VCaP (cell line): ENCODE measurements around the gene PDE8B.

Experiments used
- H3K27ac ChIP-seq: fragments of 450-650 bp; 2 replicates; pipeline ENCODE4 v1.5.1; 2017
- TF ChIP-seq, protein P1 (sequence below): fragments of 450-650 bp; conservative IDR thresholded peaks from 2 replicates; pipeline ENCODE4 v1.5.1; 2017; ENCODE audit warnings: mild to moderate bottlenecking, moderate library complexity

PDE8B gene

DNA sequence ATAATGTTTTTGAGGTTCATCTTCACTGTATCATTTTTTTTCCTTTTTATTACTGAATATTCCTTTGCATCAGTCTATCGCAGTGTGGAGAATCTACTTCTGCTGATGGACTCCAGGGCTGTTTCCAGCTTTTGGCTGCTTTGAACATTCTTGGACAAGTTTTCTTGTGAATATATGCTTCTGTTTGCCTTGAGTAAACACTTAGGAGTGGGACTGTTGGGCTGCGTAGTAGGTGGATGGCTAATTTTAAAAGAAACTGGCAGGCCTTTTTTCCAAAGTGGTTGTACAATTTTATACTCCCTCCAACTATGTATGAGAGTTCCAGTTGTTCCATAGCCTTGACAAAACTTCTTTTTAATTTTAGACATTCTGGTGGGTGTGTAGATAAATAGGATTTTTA is 179.3 kb downstream of the PDE8B start:
- H3K27ac ChIP-seq: no peak overlapping the region
- TF ChIP-seq, protein P1, sequence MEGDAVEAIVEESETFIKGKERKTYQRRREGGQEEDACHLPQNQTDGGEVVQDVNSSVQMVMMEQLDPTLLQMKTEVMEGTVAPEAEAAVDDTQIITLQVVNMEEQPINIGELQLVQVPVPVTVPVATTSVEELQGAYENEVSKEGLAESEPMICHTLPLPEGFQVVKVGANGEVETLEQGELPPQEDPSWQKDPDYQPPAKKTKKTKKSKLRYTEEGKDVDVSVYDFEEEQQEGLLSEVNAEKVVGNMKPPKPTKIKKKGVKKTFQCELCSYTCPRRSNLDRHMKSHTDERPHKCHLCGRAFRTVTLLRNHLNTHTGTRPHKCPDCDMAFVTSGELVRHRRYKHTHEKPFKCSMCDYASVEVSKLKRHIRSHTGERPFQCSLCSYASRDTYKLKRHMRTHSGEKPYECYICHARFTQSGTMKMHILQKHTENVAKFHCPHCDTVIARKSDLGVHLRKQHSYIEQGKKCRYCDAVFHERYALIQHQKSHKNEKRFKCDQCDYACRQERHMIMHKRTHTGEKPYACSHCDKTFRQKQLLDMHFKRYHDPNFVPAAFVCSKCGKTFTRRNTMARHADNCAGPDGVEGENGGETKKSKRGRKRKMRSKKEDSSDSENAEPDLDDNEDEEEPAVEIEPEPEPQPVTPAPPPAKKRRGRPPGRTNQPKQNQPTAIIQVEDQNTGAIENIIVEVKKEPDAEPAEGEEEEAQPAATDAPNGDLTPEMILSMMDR: no peak

DNA sequence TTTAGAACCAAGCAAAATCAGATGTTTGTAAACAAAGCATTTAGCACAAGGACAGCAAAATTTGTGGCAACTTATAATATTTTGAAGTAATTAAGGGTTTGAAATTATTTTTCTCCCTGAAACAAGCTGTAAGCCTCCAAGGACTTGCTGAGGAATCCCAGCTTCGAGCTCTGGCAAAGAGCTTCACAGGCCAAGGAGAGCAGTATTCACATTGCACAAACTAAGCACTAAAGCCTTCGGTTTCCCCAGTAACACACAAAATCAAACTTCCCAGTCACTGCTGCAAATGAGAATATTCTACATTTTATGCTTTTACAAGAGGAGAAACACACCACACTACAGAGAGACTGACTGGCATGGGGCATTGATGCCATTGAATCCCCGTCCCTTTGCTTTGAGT is 179.7 kb downstream of the PDE8B start:
- TF ChIP-seq, protein P1: no peak
- no peak overlapping the region for H3K27ac ChIP-seq

DNA sequence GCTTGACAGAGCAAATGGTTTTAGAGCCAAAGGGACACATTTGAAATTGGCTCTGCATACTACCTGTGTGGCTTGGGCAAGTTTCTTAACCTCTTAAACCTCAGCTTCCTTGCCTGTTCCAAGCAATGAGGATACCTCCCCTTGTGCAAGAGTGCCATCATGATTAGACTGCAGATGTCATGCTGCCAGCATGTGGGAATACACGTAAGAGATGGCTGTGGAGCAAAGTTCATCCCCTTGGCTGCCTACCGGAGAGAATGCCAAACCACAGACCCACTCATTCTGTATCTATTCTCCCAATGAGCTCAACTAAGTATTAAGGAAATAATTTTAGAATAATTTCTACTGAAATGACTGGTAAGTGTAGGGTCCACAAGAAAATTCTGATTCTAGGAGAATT is 180.3 kb downstream of the PDE8B start:
- H3K27ac ChIP-seq: no peak overlapping the region
- TF ChIP-seq, protein P1: no peak

DNA sequence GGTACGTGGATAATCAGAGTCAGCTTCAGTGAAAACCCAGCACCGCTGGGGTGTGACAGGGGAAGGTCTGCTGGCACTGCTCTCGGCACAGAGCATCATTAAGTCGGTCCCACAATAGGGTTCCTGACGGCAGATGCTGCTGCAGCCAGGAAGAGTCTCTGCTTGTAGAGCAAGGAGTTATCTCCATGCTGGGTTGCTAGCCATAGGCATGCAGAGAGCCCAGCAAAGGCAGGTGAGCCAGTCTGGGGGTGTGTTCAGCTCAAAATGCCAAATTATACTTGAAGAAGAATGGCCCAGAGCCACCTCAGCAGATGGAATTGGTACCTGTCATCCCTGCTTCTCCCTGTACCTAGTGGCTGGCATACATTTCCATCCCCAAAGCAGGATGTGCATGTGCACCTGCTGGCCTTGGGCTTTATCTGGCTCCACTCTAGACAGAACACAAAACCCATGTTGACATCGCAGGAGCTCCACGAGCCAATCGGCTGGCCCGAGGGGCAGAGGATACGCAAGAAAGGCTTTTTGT is 180.8 kb downstream of the PDE8B start:
- H3K27ac ChIP-seq: no peak overlapping the region
- TF ChIP-seq, protein P1: no peak

DNA sequence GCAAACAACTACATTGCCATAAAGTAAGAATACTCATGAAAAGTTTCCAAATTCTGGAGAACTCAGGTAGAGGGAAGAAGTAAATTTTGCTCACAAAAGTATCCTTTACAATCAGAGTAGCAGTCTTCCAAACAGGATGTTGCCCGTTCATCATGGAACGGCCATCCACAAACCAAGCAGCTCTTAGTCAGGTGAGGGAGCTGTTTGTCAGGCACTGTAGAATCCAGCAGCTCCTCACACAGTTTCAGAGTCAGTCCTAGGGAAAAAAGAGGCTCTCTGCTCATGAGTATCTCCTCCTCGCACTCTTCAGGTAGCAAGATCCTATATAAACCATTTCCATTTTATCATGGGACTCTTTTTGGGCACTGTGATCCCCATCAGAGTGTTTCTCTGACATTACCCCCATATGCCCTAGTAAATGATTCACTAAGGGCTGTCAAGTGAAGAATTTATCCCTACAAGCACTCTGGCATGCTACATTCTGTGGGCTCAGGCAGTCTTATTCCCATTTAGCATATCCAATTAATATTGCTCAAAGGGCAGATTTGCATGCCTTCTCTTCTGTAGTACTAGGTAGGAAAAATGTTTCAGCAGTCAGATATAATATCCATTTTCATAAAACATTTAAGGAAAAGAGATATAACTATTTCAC is 183.7 kb downstream of the PDE8B start:
- H3K27ac ChIP-seq: no peak overlapping the region
- TF ChIP-seq, protein P1: no peak

DNA sequence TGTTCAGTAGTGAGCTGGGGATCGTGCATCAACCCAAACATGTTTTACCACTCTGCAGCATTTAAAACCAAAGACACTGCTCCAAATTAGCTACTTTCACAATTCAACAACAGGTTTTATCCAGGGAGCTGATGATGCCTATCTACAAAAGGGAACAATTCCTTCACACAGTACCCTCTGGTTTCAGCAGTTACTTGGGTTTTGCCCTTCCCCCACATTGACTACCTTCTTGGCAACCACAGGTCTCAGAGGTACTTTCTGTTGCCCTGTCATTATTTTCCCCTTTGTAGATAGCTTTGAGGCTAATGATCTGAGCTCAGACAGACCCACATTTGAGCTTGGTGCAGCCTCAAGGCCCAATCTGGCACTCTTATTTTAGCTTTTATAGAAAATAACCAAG is 185.5 kb downstream of the PDE8B start:
- TF ChIP-seq, protein P1: no peak
- H3K27ac ChIP-seq: no peak overlapping the region

DNA sequence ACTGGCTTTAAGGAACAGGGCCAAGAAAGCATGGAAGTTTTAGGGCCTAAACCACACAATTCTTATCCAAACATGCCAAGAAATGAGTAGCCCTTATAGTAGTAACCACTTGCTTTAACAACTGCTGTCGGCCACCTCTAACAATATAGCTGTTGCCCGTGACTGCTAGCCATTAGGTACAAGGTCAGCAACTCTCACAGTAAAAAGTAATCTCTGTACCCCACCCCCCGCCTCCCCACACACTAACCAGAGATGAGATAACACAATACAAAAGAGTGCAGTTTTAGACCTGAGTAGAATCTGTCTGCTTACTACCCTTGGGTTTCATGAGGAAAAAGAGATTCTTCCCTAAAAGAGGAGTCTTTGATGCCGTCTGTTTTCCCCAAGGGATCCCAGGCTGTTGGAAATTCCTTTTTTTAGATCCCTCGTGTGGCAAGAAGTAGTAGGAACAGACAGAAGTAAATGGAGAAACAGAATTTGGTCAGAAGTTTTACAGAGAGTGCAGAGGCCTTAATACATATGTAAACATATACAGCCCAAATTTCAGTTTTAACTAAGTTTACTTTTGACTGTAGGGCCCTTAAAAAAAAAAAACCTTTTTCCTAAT is 187.3 kb downstream of the PDE8B start:
- H3K27ac ChIP-seq: no peak overlapping the region
- TF ChIP-seq, protein P1: no peak
